SK-N-SH treated with all-trans-retinoic acid at 6 μM for 48 hours (cell line): ENCODE results near the gene PTPRD.

Experiments used
- ATAC-seq: fragments of 200-7000 bp; cut with Tn5 transposase; 3 replicates; pipeline ENCODE4 v1.9.1; 2020; ENCODE audit warnings: mild to moderate bottlenecking, moderate library complexity
- ARNTL ChIP-seq: fragments of 450-650 bp; formaldehyde crosslinking; IDR thresholded peaks from 2 replicates; pipeline ENCODE4 v1.5.0; 2020; ENCODE audit warnings: low read depth, mild to moderate bottlenecking, moderate library complexity, borderline replicate concordance
- BACH2 ChIP-seq: fragments of 250-450 bp; sonication (Bioruptor Pico); IDR thresholded peaks from 2 replicates; pipeline ENCODE4 v1.9.0; 2021; ENCODE audit warnings: mild to moderate bottlenecking, borderline replicate concordance
- CREB5 ChIP-seq: fragments of 250-450 bp; sonication (Bioruptor Pico); IDR thresholded peaks from 2 replicates; pipeline ENCODE4 v1.5.1; 2020; ENCODE audit warnings: low read depth, mild to moderate bottlenecking, moderate library complexity
- CSDC2 ChIP-seq: fragments of 250-450 bp; sonication (Bioruptor Pico); IDR thresholded peaks from 2 replicates; pipeline ENCODE4 v1.5.0; 2020; ENCODE audit warnings: mild to moderate bottlenecking, moderate library complexity
- CSRNP3 ChIP-seq: fragments of 250-450 bp; sonication (Bioruptor Pico); IDR thresholded peaks from 2 replicates; pipeline ENCODE4 v1.5.1; 2021; ENCODE audit warnings: mild to moderate bottlenecking, moderate library complexity
- ESRRG ChIP-seq: fragments of 250-450 bp; sonication (Bioruptor Pico); IDR thresholded peaks from 2 replicates; pipeline ENCODE4 v1.6.1; 2021; ENCODE audit warnings: mild to moderate bottlenecking
- GLIS3 ChIP-seq: fragments of 250-450 bp; sonication (Bioruptor Pico); IDR thresholded peaks from 2 replicates; pipeline ENCODE4 v1.5.0; 2020; ENCODE audit warnings: mild to moderate bottlenecking, moderate library complexity
- ISL1 ChIP-seq: fragments of 250-450 bp; sonication (Bioruptor Pico); IDR thresholded peaks from 2 replicates; pipeline ENCODE4 v2.1.2; 2022; ENCODE audit warnings: mild to moderate bottlenecking, moderate library complexity
- OSR1 ChIP-seq: fragments of 250-450 bp; sonication (Bioruptor Pico); IDR thresholded peaks from 2 replicates; pipeline ENCODE4 v1.8.0; 2022; ENCODE audit warnings: moderate library complexity, mild to moderate bottlenecking, inconsistent platforms
- PATZ1 ChIP-seq: fragments of 250-450 bp; sonication (Bioruptor Pico); IDR thresholded peaks from 2 replicates; pipeline ENCODE4 v1.8.0; 2020; ENCODE audit warnings: mild to moderate bottlenecking, moderate library complexity, borderline replicate concordance
- POU6F1 ChIP-seq: fragments of 250-450 bp; sonication (Bioruptor Pico); IDR thresholded peaks from 2 replicates; pipeline ENCODE4 v1.8.0; 2021; ENCODE audit warnings: low read depth, mild to moderate bottlenecking, moderate library complexity, borderline replicate concordance
- RARB ChIP-seq: fragments of 250-450 bp; sonication (Bioruptor Pico); IDR thresholded peaks from 2 replicates; pipeline ENCODE4 v1.8.0; 2021; ENCODE audit warnings: mild to moderate bottlenecking, moderate library complexity
- SNAI2 ChIP-seq: fragments of 250-450 bp; sonication (Bioruptor Pico); IDR thresholded peaks from 2 replicates; pipeline ENCODE4 v1.5.0; 2020; ENCODE audit warnings: mild to moderate bottlenecking, moderate library complexity
- TOX ChIP-seq: fragments of 250-450 bp; sonication (Bioruptor Pico); IDR thresholded peaks from 2 replicates; pipeline ENCODE4 v1.8.0; 2021; ENCODE audit warnings: mild to moderate bottlenecking, moderate library complexity, borderline replicate concordance
- TSHZ2 ChIP-seq: fragments of 250-450 bp; sonication (Bioruptor Pico); IDR thresholded peaks from 2 replicates; pipeline ENCODE4 v1.5.0; 2020; ENCODE audit warnings: mild to moderate bottlenecking, moderate library complexity
- ZC3H10 ChIP-seq: fragments of 250-450 bp; sonication (Bioruptor Pico); IDR thresholded peaks from 2 replicates; pipeline ENCODE4 v1.5.1; 2021; ENCODE audit warnings: mild to moderate bottlenecking, moderate library complexity
- ZFP3 ChIP-seq: fragments of 250-450 bp; sonication (Bioruptor Pico); IDR thresholded peaks from 2 replicates; pipeline ENCODE4 v1.5.0; 2020; ENCODE audit warnings: mild to moderate bottlenecking, moderate library complexity
- ZFP30 ChIP-seq: fragments of 450-650 bp; formaldehyde crosslinking; IDR thresholded peaks from 2 replicates; pipeline ENCODE4 v1.5.0; 2022; ENCODE audit warnings: mild to moderate bottlenecking, moderate library complexity
- ZNF565 ChIP-seq: fragments of 450-650 bp; formaldehyde crosslinking; conservative IDR thresholded peaks from 2 replicates; pipeline ENCODE4 v1.5.0; 2020; ENCODE audit warnings: low read depth, mild to moderate bottlenecking, moderate library complexity
- ZNF70 ChIP-seq: fragments of 450-650 bp; formaldehyde crosslinking; IDR thresholded peaks from 2 replicates; pipeline ENCODE4 v1.5.0; 2020; ENCODE audit warnings: mild to moderate bottlenecking, moderate library complexity
- ZNF8 ChIP-seq: fragments of 450-650 bp; formaldehyde crosslinking; IDR thresholded peaks from 2 replicates; pipeline ENCODE4 v1.5.0; 2020; ENCODE audit warnings: mild to moderate bottlenecking, moderate library complexity

PTPRD gene

GRCh38 chr9:8757881-8758280 lies 1854.9 kb downstream of the PTPRD start:
- no peak for TF ChIP-seq POU6F1 (CRISPR knock-in tag)
- TF ChIP-seq GLIS3, result no peak
- TF ChIP-seq ZFP30, result no peak
- TF ChIP-seq ZFP3, result no peak
- no peak for TF ChIP-seq ESRRG (CRISPR knock-in tag)
- TF ChIP-seq TSHZ2 (CRISPR knock-in tag), result no peak
- no peak for TF ChIP-seq RARB
- no peak for TF ChIP-seq ZNF8 (CRISPR knock-in tag)
- no peak for TF ChIP-seq ZC3H10 (CRISPR knock-in tag)
- no peak for TF ChIP-seq PATZ1 (CRISPR knock-in tag)
- no peak for TF ChIP-seq CREB5 (CRISPR knock-in tag)
- no peak for ATAC-seq

- no peak for ATAC-seq
- TF ChIP-seq TSHZ2 (CRISPR knock-in tag) (no peak), OSR1 (CRISPR knock-in tag) (no peak), RARB (no peak), ZNF565 (no peak), CSDC2 (CRISPR knock-in tag) (no peak), ZNF70 (CRISPR knock-in tag) (no peak), BACH2 (no peak), ESRRG (CRISPR knock-in tag) (no peak), PATZ1 (CRISPR knock-in tag) (no peak), ARNTL (no peak), ZC3H10 (CRISPR knock-in tag) (no peak), SNAI2 (CRISPR knock-in tag) (no peak), GLIS3 (no peak), CSRNP3 (CRISPR knock-in tag) (no peak), ZFP3 (no peak), TOX (CRISPR knock-in tag) (no peak), ZFP30 (no peak), ISL1 (CRISPR knock-in tag) (no peak)
Measured at GRCh38 chr9:8754751-8755150, 1858.1 kb downstream of the PTPRD start.
